Neutrophil (primary cell): ENCODE measurements around the gene KIAA1549.

Experiments used
- H3K27ac ChIP-seq: fragments of 200-600 bp; sonication (generic); 2 replicates; pipeline ENCODE4 v1.5.1; 2016; ENCODE audit warnings: mild to moderate bottlenecking, moderate library complexity
- H3K27me3 ChIP-seq: fragments of 200-600 bp; sonication (generic); 2 replicates; pipeline ENCODE4 v1.6.0; 2016; ENCODE audit warnings: mild to moderate bottlenecking
- H3K36me3 ChIP-seq: fragments of 200-600 bp; sonication (generic); 2 replicates; pipeline ENCODE4 v1.5.1; 2017
- H3K4me1 ChIP-seq, 2 experiments: fragments of 200-600 bp in 1 of 2; sonication (generic) in 1 of 2; 1 replicate in 1 of 2; 2 replicates in 1 of 2; pipeline versions ENCODE4 v1.5.1 to v1.6.1; 2013 to 2016; ENCODE audit warnings: low read depth in 1 of 2, low read length in 1 of 2, mild to moderate bottlenecking in 1 of 2, moderate library complexity in 1 of 2; ENCODE audit not compliant: control insufficient read depth in 1 of 2, insufficient read depth in 1 of 2
- H3K4me3 ChIP-seq, 2 experiments: fragments of 200-600 bp in 1 of 2; sonication (generic) in 1 of 2; 1 replicate in 1 of 2; 2 replicates in 1 of 2; pipeline ENCODE4 v1.5.1; 2013 to 2016; ENCODE audit warnings: low read depth in 1 of 2, low read length in 1 of 2, mild to moderate bottlenecking in 1 of 2, moderate library complexity in 1 of 2
- H3K9me3 ChIP-seq: fragments of 200-600 bp; sonication (generic); 2 replicates; pipeline ENCODE4 v1.5.1; 2016
- CTCF ChIP-seq: fragments of 200-600 bp; sonication (generic); IDR thresholded peaks from 2 replicates; pipeline ENCODE4 v1.5.1; 2016; ENCODE audit warnings: antibody characterized with exemption

Gene KIAA1549

GRCh38 chr7:138974103-138974502 is 7.1 kb downstream of the KIAA1549 start:
- H3K36me3 ChIP-seq: no peaks in the 10 kb centered on the region
- H3K27ac ChIP-seq: no peak overlapping the region
- no peak overlapping the region for H3K4me3 ChIP-seq
- H3K27me3 ChIP-seq: peaks cover 15% of the 10 kb centered on the region
- H3K4me1 ChIP-seq: no peaks in the 10 kb centered on the region
- no peak for TF ChIP-seq CTCF
- H3K9me3 ChIP-seq: no peaks in the 10 kb centered on the region

GRCh38 chr7:138970952-138971351 is 10.2 kb downstream of the KIAA1549 start:
- Histone ChIP-seq H3K9me3 (no peaks in the 10 kb centered on the region), H3K4me1 (no peaks in the 10 kb centered on the region), H3K27me3 (no peaks in the 10 kb centered on the region), H3K27ac (no peak overlapping the region), H3K4me3 (no peak overlapping the region), H3K36me3 (no peaks in the 10 kb centered on the region)
- no peak for TF ChIP-seq CTCF

GRCh38 chr7:138970446-138970845 is 10.7 kb downstream of the KIAA1549 start:
- H3K27ac ChIP-seq: no peak overlapping the region
- H3K4me1 ChIP-seq: no peaks in the 10 kb centered on the region
- no peak overlapping the region for H3K4me3 ChIP-seq
- H3K36me3 ChIP-seq: no peaks in the 10 kb centered on the region
- no peak for TF ChIP-seq CTCF
- no peaks in the 10 kb centered on the region for H3K9me3 ChIP-seq
- H3K27me3 ChIP-seq: no peaks in the 10 kb centered on the region

GRCh38 chr7:138967159-138967558 is 14.0 kb downstream of the KIAA1549 start:
- Histone ChIP-seq H3K36me3 (no peaks in the 10 kb centered on the region), H3K4me1 (no peaks in the 10 kb centered on the region), H3K9me3 (no peaks in the 10 kb centered on the region), H3K27me3 (no peaks in the 10 kb centered on the region), H3K4me3 (no peak overlapping the region), H3K27ac (no peak overlapping the region)
- TF ChIP-seq CTCF: no peak

- no peaks in the 10 kb centered on the region for H3K36me3 ChIP-seq
- TF ChIP-seq CTCF: no peak
- H3K9me3 ChIP-seq: no peaks in the 10 kb centered on the region
- no peak overlapping the region for H3K27ac ChIP-seq
- no peaks in the 10 kb centered on the region for H3K4me1 ChIP-seq
- no peak overlapping the region for H3K4me3 ChIP-seq
- H3K27me3 ChIP-seq: no peaks in the 10 kb centered on the region
Measured at GRCh38 chr7:138964624-138965436, 16.4 kb downstream of the KIAA1549 start.
